SHP77 (cell line): Measurements from ENCODE around the gene C10orf67.
"Not testable (repeated sequence)": the region's sequence is repeated elsewhere in the genome, so short reads cannot be mapped to it uniquely, and the experiment has no call there.

Experiments
- DNase-seq, 2 experiments: peaks; one replicate each; lab custom pipeline; 2025; lab: John Stamatoyannopoulos, UW

The C10orf67 gene

DNA sequence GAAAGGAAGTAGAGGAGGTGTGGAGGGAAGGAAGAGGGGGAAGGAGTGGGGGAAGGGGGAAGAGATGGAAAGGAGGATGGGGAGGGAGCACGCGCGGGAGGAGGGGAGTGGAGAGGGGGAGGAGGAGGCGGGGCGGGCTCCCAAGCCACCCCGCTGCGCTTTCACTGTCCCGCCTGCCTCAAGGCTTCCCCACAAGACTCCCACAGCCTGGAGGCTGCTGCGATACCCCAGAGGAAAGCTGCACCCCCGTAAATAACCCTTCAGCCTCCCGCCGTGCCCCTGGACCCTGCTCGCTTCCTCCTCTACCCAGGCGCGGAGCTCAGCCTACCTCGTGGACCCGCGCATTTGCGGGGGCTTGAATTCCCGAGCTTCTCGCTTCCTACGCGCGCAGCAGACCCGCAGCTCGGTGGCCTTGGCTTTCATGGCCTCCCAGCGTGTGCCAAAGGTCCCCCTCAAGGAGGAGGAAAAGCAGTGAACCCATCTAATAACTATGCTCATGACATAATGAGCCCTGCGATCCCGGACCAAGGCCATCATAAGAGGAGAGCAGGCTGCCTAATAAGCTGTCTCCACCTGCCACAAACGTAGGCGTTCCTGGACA, at the start of gene C10orf67:
C10orf67 (minus strand) TSS at position 557 of the 601 bp plus-strand sequence; CDS start at position 534, 23 bp downstream.
- no peak for DNase-seq

DNA sequence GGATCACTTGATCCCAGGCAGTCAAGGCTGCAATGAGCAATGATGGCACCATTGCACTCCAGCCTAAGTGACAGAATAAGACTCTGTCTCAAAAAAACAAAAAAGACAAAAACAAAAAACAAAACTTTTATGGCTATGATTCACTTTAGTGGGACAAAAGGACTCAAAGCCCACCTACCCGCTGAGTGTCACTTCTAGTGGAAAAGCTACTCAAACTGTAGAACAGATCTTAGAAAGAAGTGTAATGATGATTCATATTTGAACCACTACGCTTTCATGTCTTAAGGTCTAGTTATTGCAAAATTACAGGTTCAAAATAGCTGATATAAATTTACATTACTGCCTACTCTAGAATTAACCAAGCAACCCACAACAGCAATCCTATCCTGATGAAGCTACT, 47.2 kb upstream of the C10orf67 start:
- no peak for DNase-seq

GRCh38 chr10:23390809-23391208, 46.2 kb upstream of the C10orf67 start:
- no peak for DNase-seq

GRCh38 chr10:23390408-23390807, 45.8 kb upstream of the C10orf67 start:
- not testable (repeated sequence) for DNase-seq

DNA sequence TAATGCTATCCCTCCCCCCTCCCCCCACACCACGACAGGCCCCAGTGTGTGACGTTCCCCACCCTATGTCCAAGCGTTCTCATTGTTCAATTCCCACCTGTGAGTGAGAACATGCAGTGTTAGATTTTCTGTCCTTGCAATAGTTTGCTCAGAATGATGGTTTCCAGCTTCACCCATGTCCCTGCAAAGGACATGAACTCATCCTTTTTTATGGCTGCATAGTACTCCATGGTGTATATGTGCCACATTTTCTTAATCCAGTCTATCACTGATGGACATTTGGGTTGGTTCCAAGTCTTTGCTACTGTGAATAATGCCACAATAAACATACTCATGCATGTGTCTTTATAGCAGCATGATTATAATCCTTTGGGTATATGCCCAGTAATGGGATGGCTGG, 42.9 kb upstream of the C10orf67 start:
- not testable (repeated sequence) for DNase-seq

GRCh38 chr10:23386052-23386451, 41.5 kb upstream of the C10orf67 start:
- no peak for DNase-seq

- DNase-seq = no peak
Observed at GRCh38 chr10:23384364-23384763, 39.8 kb upstream of the C10orf67 start.

DNA sequence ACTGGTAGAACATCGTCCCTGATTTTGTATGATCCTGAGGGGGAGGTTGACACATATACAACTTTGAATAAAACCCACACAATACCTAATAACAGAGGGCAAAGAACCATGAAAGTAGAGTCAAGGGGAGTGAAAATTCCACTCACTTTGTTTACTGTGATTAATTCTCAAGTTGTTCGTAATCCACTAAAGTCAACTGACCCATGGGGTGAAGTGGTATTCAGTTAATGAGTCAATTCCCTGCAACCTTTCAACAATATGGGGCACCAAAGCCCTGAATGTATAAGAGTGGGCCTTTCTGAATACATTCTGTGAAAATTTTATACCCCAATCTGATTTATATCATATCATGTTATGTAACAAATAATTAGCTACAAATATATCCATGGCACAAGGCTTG, 39.0 kb upstream of the C10orf67 start:
- DNase-seq = no peak

- no peak for DNase-seq
Observed at GRCh38 chr10:23381298-23382040, 36.9 kb upstream of the C10orf67 start.

DNA sequence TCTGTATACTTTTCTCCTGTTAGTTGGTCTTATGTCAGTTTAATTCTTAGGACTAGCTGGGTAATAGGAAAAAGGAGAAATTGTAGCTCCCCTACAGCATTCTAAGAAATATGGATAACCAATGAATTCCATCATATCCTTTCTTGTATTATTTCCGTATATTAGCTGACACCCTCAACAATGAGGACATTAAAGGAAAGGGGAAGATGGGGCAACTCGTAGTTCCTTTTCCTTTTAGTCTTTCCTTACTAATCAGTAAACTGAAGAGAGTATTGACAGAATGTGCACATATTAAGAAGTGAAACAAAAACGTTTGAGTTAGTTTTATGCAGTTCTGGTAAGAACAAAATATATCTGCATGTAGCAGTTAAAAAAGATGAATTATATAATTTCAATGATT, 35.1 kb upstream of the C10orf67 start:
- no peak for DNase-seq

DNA sequence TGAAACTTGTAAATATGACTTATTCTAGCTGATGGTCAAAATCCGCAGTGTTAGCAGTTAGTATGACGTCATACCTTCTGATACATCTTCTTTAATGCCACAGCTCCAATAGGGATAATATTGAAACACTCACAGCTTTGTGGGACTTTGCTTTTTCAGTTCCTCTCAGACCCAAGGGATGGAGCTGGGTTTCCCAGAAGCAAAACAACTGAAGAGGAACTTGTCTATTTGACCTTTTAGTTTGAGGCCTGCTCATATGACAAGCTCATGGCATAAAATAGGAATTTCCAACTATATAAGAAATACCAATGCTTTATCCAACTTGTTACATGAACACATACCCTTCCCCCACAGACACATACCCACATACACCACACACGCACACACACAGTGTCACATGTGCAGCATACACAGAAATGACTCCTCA, 31.6 kb upstream of the C10orf67 start:
- no peak for DNase-seq

- no peak for DNase-seq
Observed at GRCh38 chr10:23375366-23375765, 30.8 kb upstream of the C10orf67 start.

- no peak for DNase-seq
Observed at GRCh38 chr10:23373156-23373555, 28.6 kb upstream of the C10orf67 start.

DNA sequence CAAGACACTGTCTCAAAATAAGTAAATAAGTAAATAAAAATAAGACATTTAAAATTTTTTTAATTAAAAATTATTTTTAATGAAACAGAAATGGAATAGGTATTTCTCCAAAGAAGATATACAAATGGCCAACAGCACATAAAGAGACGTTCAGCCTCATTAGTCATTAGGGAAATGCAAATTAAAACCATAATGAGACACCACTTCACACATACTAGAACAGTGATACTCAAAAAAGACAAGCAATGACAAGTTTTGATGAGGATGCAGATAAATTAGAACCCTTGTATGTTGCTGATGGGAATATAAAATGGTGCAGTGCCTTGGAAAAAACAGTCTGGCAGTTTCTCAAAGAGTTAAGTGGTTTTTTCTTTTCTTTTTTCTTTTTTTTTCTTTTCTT, 26.5 kb upstream of the C10orf67 start:
- no peak for DNase-seq

- DNase-seq = no peak
Observed at GRCh38 chr10:23370106-23370505, 25.5 kb upstream of the C10orf67 start.

GRCh38 chr10:23368816-23369640, 24.4 kb upstream of the C10orf67 start:
- DNase-seq = no peak

DNA sequence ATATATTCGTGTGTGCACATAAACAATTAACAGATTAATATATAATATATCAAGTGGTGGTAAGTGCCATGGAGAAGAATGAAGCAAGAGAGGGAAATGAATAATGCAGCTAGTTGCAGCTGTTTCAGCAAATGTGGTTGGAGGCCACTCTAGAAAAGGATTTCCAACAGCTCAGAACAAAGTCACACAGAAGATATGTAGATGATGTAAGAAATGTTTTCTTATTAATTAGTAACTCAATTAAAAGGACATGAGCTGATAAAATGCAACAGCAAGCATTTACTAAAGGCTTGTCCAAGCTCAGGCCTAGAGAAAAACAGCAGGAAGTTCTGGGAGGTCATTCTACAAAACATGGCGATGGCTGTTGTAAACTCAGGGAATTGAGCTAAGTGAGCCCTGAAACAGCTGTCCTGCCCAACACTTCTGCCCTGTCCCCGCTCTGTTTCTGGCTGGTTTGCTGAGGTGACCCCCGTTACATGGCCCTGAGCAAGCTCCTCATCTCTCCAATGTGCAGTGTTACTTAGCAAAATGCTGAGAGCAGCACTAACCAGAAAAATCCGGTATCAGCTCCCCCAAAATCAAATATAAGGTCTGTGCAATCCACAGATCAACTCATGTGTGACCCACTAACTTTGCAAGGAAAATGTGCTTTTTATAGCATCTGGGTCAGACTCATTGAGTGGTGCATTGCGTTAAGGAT, 23.4 kb upstream of the C10orf67 start:
- no peak for DNase-seq

GRCh38 chr10:23365417-23366030, 20.9 kb upstream of the C10orf67 start:
- not testable (repeated sequence) for DNase-seq

DNA sequence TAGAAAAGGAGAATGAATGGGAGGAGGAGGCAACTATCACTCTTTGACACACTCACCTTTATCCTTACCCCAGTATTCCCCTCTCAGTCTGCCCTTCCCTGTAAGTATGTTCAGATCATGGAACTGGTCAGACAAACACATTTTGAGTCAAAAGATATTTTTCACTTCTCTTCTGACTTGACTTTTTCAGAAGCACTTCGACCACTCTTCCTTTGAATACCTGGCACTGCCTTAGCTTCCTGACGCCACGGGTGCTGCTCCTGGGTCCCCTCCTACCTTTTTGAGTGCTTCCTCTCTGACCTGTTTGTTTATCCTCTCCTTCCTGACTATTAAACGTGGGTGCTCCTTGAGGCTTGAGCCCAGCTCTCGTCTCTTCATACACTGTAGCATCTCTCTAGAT, 19.8 kb upstream of the C10orf67 start:
- no peak for DNase-seq

GRCh38 chr10:23363793-23364135, 19.2 kb upstream of the C10orf67 start:
- DNase-seq = no peak

GRCh38 chr10:23362879-23363792, 18.5 kb upstream of the C10orf67 start:
- no peak for DNase-seq
